IMR-90 (cell line): ENCODE measurements around the gene MICAL3. TPM values are rescaled to one million over a fixed set of nuclear protein-coding genes. Genes with fewer than 3 reads are reported as not detected.

Experiments used
- ATAC-seq: fragments of 200-7000 bp; cut with Tn5 transposase; 2 replicates; pipeline ENCODE4 v1.9.1; 2020; ENCODE audit warnings: low read depth, mild to moderate bottlenecking, moderate library complexity
- BruUV-seq: library from RNA; stranded (reverse); fragments of 400-500 nt; replicated peaks from 2 replicates; lab custom pipeline; 2021; lab: Mats Ljungman, UMichigan
- CTCF ChIA-PET: fragments of 300-600 bp; formaldehyde crosslinking; extraction: SDS; loops from one replicate; lab custom pipeline; 2021; ENCODE audit warnings: antibody characterized with exemption; lab: Yijun Ruan, JAX
- POLR2A ChIA-PET: fragments of 300-600 bp; sonication (Branson Sonifier 250); formaldehyde crosslinking; loops from one replicate; lab custom pipeline; 2022; ENCODE audit warnings: antibody characterized with exemption; ENCODE audit not compliant: unreplicated experiment; lab: Charles Lee
- DNase-seq: peaks from one replicate; pipeline ENCODE4 v3.0.0; 2013
- H2AFZ ChIP-seq: replicated peaks from 2 replicates; pipeline ENCODE3; 2013; ENCODE audit warnings: low read length, mild to moderate bottlenecking; ENCODE audit not compliant: poor library complexity
- H2AK5ac ChIP-seq: 2 replicates; pipeline ENCODE4 v1.6.1; 2013; ENCODE audit warnings: low read depth, low read length, inconsistent platforms
- H2AK9ac ChIP-seq: replicated peaks from 2 replicates; pipeline ENCODE3; 2013; ENCODE audit warnings: mild to moderate bottlenecking, low read depth, low read length, moderate library complexity; ENCODE audit not compliant: poor library complexity
- H2BK120ac ChIP-seq: 2 replicates; pipeline ENCODE4 v1.6.1; 2013; ENCODE audit warnings: low read depth, low read length, inconsistent platforms
- H2BK15ac ChIP-seq: 3 replicates; pipeline ENCODE4 v1.6.1; 2013; ENCODE audit warnings: low read depth, low read length, inconsistent platforms
- H2BK20ac ChIP-seq: 2 replicates; pipeline ENCODE4 v1.6.1; 2013; ENCODE audit warnings: low read depth, mild to moderate bottlenecking, inconsistent platforms, low read length, moderate library complexity
- H2BK5ac ChIP-seq: 2 replicates; pipeline ENCODE4 v1.6.1; 2013; ENCODE audit warnings: mild to moderate bottlenecking, low read depth, low read length, inconsistent platforms; ENCODE audit not compliant: poor library complexity, severe bottlenecking
- H3K14ac ChIP-seq: replicated peaks from 2 replicates; pipeline ENCODE4 v1.6.1; 2013; ENCODE audit warnings: low read depth, low read length, inconsistent platforms
- H3K18ac ChIP-seq: 2 replicates; pipeline ENCODE4 v1.6.1; 2013; ENCODE audit warnings: low read depth, low read length, control low read depth
- H3K23ac ChIP-seq: 2 replicates; pipeline ENCODE4 v1.6.1; 2013; ENCODE audit warnings: low read depth, low read length, inconsistent platforms
- H3K27ac ChIP-seq: 2 replicates; pipeline ENCODE4 v1.5.1; 2013; ENCODE audit warnings: mild to moderate bottlenecking, control low read depth, low read length; ENCODE audit not compliant: insufficient read depth
- H3K27me3 ChIP-seq: 2 replicates; pipeline ENCODE4 v1.6.1; 2013; ENCODE audit warnings: low read length; ENCODE audit not compliant: control insufficient read depth, insufficient read depth
- H3K36me3 ChIP-seq: 2 replicates; pipeline ENCODE4 v1.6.1; 2013; ENCODE audit warnings: low read length, mixed read lengths; ENCODE audit not compliant: control insufficient read depth, insufficient read depth
- H3K4ac ChIP-seq: 2 replicates; pipeline ENCODE4 v1.6.1; 2013; ENCODE audit warnings: low read depth, low read length, inconsistent platforms
- H3K4me1 ChIP-seq: 2 replicates; pipeline ENCODE4 v1.6.1; 2013; ENCODE audit warnings: low read length, mixed read lengths; ENCODE audit not compliant: control insufficient read depth, insufficient read depth
- H3K4me2 ChIP-seq: 2 replicates; pipeline ENCODE4 v1.6.1; 2013; ENCODE audit warnings: low read depth, mild to moderate bottlenecking, control low read depth, low read length, moderate library complexity
- H3K4me3 ChIP-seq: 2 replicates; pipeline ENCODE4 v1.5.1; 2013; ENCODE audit warnings: low read depth, mild to moderate bottlenecking, control low read depth, low read length, moderate library complexity; ENCODE audit not compliant: insufficient read depth
- H3K56ac ChIP-seq: 2 replicates; pipeline ENCODE4 v1.6.1; 2013; ENCODE audit warnings: low read length, inconsistent platforms; ENCODE audit not compliant: insufficient read depth; ENCODE audit errors: extremely low read depth
- H3K79me1 ChIP-seq, 2 experiments: 2 replicates each; pipeline ENCODE4 v1.6.1; 2013; ENCODE audit warnings: low read length in 2 of 2, inconsistent platforms in 1 of 2, low read depth in 1 of 2
- H3K9ac ChIP-seq: 2 replicates; pipeline ENCODE4 v1.6.1; 2013; ENCODE audit warnings: low read depth, low read length, control low read depth
- H3K9me1 ChIP-seq: 2 replicates; pipeline ENCODE4 v1.6.1; 2013; ENCODE audit warnings: low read length, inconsistent platforms; ENCODE audit not compliant: insufficient read depth
- H3K9me3 ChIP-seq: 2 replicates; pipeline ENCODE4 v1.6.1; 2013; ENCODE audit warnings: low read length; ENCODE audit not compliant: control insufficient read depth, insufficient read depth
- H4K20me1 ChIP-seq: 2 replicates; pipeline ENCODE4 v1.6.1; 2013; ENCODE audit warnings: low read length, inconsistent platforms; ENCODE audit not compliant: insufficient read depth
- H4K5ac ChIP-seq: 2 replicates; pipeline ENCODE4 v1.6.1; 2013; ENCODE audit warnings: mild to moderate bottlenecking, low read depth, low read length, control low read depth
- H4K8ac ChIP-seq, 2 experiments: 2 replicates each; pipeline ENCODE4 v1.6.1; 2013; ENCODE audit warnings: low read depth in 2 of 2, low read length in 2 of 2, control low read depth in 1 of 2, inconsistent platforms in 1 of 2
- H4K91ac ChIP-seq: 2 replicates; pipeline ENCODE4 v1.6.1; 2013; ENCODE audit warnings: low read depth, low read length, inconsistent platforms; ENCODE audit not compliant: insufficient read depth
- BHLHE40 ChIP-seq: fragments of 150-350 bp; IDR thresholded peaks from 2 replicates; pipeline ENCODE4 v1.6.1; 2016; ENCODE audit warnings: mild to moderate bottlenecking, low read depth, low read length
- CEBPB ChIP-seq: IDR thresholded peaks from 2 replicates; pipeline ENCODE4 v1.6.1; 2012; ENCODE audit warnings: low read depth, low read length, improper control_type of control experiment
- CHD1 ChIP-seq: IDR thresholded peaks from 2 replicates; pipeline ENCODE4 v1.6.1; 2012; ENCODE audit warnings: low read depth, low read length, improper control_type of control experiment
- NFE2L2 ChIP-seq: fragments of 150-350 bp; IDR thresholded peaks from 2 replicates; pipeline ENCODE4 v1.6.1; 2016; ENCODE audit warnings: low read depth, mild to moderate bottlenecking, low read length
- RAD21 ChIP-seq: IDR thresholded peaks from 2 replicates; pipeline ENCODE4 v1.6.1; 2012; ENCODE audit warnings: low read length, improper control_type of control experiment
- SMC3 ChIP-seq: fragments of 150-350 bp; IDR thresholded peaks from 2 replicates; pipeline ENCODE4 v1.6.1; 2016; ENCODE audit warnings: low read depth, mild to moderate bottlenecking, antibody characterized with exemption, low read length, moderate library complexity
- USF2 ChIP-seq: fragments of 150-350 bp; IDR thresholded peaks from 2 replicates; pipeline ENCODE4 v1.6.1; 2017; ENCODE audit warnings: mild to moderate bottlenecking, antibody characterized with exemption, low read length, low read depth
- WGBS, 2 experiments: methylation state at CpG; one replicate each; pipeline versions ENCODE4 v1.1.5 to v1.1.7; 2013; ENCODE audit warnings: missing lambda C conversion rate in 2 of 2; ENCODE audit not compliant: insufficient read length in 1 of 2; ENCODE audit errors: extremely low coverage in 2 of 2; 5-methylcytosine and 5-hydroxymethylcytosine counted together
- dilution Hi-C: fragments of 300-500 bp; cut with HindIII; formaldehyde crosslinking; loops from one replicate; pipeline ENCODE4 v1.14.3; 2018; ENCODE audit warnings: low sequenced_read_pairs; ENCODE audit not compliant: unreplicated experiment
- in situ Hi-C: fragments of 300-500 bp; cut with MboI; formaldehyde crosslinking; loops from 3 replicates; pipeline ENCODE4 v1.14.3; 2019; ENCODE audit warnings: low sequenced_read_pairs, inconsistent platforms, mixed read lengths
- intact Hi-C: fragments of 100-400 bp; cut with micrococcal nuclease; formaldehyde crosslinking; loops from 2 replicates; pipeline ENCODE4 v1.10.0; 2022
- polyA plus RNA-seq, 3 experiments: library from polyadenylated mRNA; depleted of rRNA; stranded (reverse); fragments of >200 nt; gene quantifications; 2 replicates each; pipeline ENCODE4 v1.2.3, GENCODE V29; 2012; ENCODE audit warnings: low replicate concordance in 1 of 3
- total RNA-seq: library from RNA; depleted of rRNA; stranded (reverse); fragments of >200 nt; gene quantifications from 2 replicates; pipeline ENCODE4 v1.2.3, GENCODE V29; 2012
- TF ChIP-seq, protein P1 (sequence below): conservative IDR thresholded peaks from 2 replicates; pipeline ENCODE4 v1.5.1; 2012; ENCODE audit warnings: mild to moderate bottlenecking, low read depth, low read length, improper control_type of control experiment

MICAL3 gene
- total and polyA plus RNA-seq, 2 of the 4 experiments (the other 2 are of a cell fraction): 17.6 to 26.8 TPM

DNA sequence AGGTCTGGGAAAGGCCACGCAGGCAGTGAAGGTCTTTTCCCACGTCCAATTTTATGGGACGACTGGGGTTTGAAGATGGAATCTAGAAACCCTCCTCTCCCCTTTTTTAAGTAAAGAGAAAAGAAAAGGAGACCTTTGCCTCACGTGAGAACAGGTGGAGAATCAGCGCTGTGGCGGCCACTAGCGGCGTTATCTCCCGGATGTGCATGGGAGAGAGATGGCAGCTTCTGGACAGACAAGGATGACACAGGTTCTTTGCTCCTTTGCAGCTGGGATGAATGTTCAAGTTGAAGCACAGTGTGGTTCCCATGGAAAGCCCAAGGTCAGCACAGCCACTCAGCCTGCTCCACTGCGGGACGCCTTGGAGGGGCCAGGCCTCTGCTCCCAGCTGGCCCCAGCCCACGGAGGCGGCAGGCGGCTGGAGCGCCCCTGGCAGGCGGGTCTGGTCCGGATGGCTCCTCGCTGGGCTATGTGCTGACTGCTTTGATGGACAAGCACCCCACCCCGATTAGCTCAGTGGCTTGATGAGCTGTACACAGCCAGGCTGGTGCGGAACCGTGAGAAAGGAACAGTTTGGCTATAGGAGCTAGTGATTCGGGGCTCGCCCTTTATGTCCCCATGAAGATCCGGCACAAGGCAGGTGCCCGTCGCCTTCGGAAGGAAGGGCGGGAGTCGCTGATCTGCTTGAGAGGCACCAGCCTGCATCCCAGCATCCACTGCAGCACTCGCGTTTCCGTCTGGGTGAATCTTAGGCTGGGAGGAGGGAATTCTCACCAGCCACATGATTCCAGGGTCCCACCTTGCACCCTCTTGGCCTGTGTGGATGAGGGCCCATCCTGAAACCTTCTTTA, 235.6 kb downstream of the MICAL3 start (continued):
- TF ChIP-seq, protein P1, sequence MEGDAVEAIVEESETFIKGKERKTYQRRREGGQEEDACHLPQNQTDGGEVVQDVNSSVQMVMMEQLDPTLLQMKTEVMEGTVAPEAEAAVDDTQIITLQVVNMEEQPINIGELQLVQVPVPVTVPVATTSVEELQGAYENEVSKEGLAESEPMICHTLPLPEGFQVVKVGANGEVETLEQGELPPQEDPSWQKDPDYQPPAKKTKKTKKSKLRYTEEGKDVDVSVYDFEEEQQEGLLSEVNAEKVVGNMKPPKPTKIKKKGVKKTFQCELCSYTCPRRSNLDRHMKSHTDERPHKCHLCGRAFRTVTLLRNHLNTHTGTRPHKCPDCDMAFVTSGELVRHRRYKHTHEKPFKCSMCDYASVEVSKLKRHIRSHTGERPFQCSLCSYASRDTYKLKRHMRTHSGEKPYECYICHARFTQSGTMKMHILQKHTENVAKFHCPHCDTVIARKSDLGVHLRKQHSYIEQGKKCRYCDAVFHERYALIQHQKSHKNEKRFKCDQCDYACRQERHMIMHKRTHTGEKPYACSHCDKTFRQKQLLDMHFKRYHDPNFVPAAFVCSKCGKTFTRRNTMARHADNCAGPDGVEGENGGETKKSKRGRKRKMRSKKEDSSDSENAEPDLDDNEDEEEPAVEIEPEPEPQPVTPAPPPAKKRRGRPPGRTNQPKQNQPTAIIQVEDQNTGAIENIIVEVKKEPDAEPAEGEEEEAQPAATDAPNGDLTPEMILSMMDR: no peak

DNA sequence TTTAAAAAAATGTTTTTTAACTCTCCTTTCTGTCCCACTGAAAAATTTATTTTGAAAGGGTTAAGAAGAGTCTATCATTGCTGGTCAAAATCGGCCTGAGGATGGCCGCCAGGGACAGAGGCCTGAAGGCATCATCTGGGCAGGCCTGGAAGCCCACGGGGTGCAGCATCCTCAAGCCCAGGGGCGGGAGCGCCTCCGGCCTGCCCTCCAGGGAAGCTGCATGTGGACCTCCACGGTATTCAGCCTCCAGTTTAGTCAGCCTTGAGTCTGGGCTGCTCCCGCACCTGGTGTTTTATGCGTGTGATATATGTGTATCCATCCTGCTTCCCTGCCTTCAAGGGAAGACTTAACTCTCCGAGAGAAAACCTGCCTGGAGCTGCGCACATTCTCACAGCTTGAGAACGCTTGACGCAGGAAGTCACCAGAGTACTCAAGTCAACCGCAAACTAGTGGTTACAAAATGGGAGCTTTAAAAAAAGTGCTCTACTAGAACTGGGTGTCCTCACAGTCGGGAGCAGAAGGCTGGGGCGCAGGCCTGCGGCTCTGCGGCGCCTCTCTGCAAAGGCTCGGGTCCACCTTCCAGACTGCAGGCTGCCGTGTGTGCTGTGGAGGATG, 236.5 kb downstream of the MICAL3 start:
- H2BK120ac ChIP-seq: no peak overlapping the region
- H2BK15ac ChIP-seq: no peak overlapping the region
- H3K4ac ChIP-seq: no peak overlapping the region
- H2AFZ ChIP-seq: no peak overlapping the region
- H3K4me2 ChIP-seq: no peak overlapping the region
- no peaks in the 10 kb centered on the region for H3K79me1 ChIP-seq
- ChIA-PET CTCF (interaction anchor here (0.6 kb wide), 1 partner anchor 19 kb away, joined by 3 read pairs; no protein-coding TSS in a partner anchor), POLR2A (no interaction called here)
- DNase-seq (no peak), ATAC-seq (no peak)
- dilution Hi-C loops (no loop called here), in situ Hi-C loops (no loop called here), intact Hi-C loops (loop anchor here (10.0 kb wide), 1 partner anchor 233 kb away; no protein-coding TSS in a partner anchor)
- no peak overlapping the region for H2AK9ac ChIP-seq
- no peak overlapping the region for H2BK5ac ChIP-seq
- no peak overlapping the region for H3K4me3 ChIP-seq
- H3K14ac ChIP-seq: no peak overlapping the region
- no peak overlapping the region for H2BK20ac ChIP-seq
- peaks cover 3% of the 10 kb centered on the region; the same call in 1 of the 2 replicates for H3K9me1 ChIP-seq
- 92% methylated on average over 12 of the region's 21 CpGs; no CpG with 5 or more reads in 1 of the 2 experiments for WGBS, 2 experiments
- H4K20me1 ChIP-seq: no peaks in the 10 kb centered on the region
- H4K8ac ChIP-seq: no peak overlapping the region
- no peaks in the 10 kb centered on the region for H3K9me3 ChIP-seq
- H3K18ac ChIP-seq: no peak overlapping the region
- no peaks in the 10 kb centered on the region for H3K27me3 ChIP-seq
- BruUV-seq: TSS peak; percentile 52
- no peak overlapping the region for H2AK5ac ChIP-seq
- no peak for TF ChIP-seq CEBPB
- no peak for TF ChIP-seq NFE2L2
- TF ChIP-seq SMC3: no peak
- TF ChIP-seq CHD1: no peak
- no peak for TF ChIP-seq RAD21
- no peak for TF ChIP-seq BHLHE40
- TF ChIP-seq USF2: no peak
- no peak overlapping the region for H3K56ac ChIP-seq
- H3K9ac ChIP-seq: no peak overlapping the region
- no peak overlapping the region for H4K5ac ChIP-seq
- no peak overlapping the region for H4K91ac ChIP-seq
- H3K4me1 ChIP-seq: no peaks in the 10 kb centered on the region
- peaks cover 21% of the 10 kb centered on the region for H3K36me3 ChIP-seq
- H3K23ac ChIP-seq: no peak overlapping the region
- H3K27ac ChIP-seq: no peak overlapping the region
